Liver (tissue), 3 donors: Measurements from ENCODE around the gene CD164.

Experiments
- ATF3 ChIP-seq: IDR thresholded peaks from 2 replicates; pipeline ENCODE4 v1.6.1; 2016; ENCODE audit warnings: antibody characterized with exemption
- CTCF ChIP-seq: fragments of 150-350 bp; IDR thresholded peaks from 2 replicates; pipeline ENCODE4 v1.5.1; 2017; ENCODE audit warnings: improper control_type of control experiment, low read depth, low read length; ENCODE audit not compliant: missing input control
- EGR1 ChIP-seq, 2 donors: IDR thresholded peaks; 2 replicates each; pipeline ENCODE4 v1.6.1; 2016 to 2018; ENCODE audit warnings: antibody characterized with exemption in 2 of 2, low read depth in 2 of 2
- GABPA ChIP-seq, 2 donors: IDR thresholded peaks in 1 of 2; conservative IDR thresholded peaks in 1 of 2; 2 replicates each; pipeline ENCODE4 v1.6.1; 2016; ENCODE audit warnings: antibody characterized with exemption in 2 of 2, mild to moderate bottlenecking in 1 of 2, moderate library complexity in 1 of 2
- JUND ChIP-seq, 2 donors: IDR thresholded peaks; 2 replicates each; pipeline ENCODE4 v1.6.1; 2016; ENCODE audit warnings: antibody characterized with exemption in 2 of 2
- MAX ChIP-seq: IDR thresholded peaks from 2 replicates; pipeline ENCODE4 v1.6.1; 2016; ENCODE audit warnings: antibody characterized with exemption
- NR2F2 ChIP-seq: IDR thresholded peaks from 2 replicates; pipeline ENCODE4 v1.6.1; 2016; ENCODE audit warnings: antibody characterized with exemption
- RAD21 ChIP-seq, 2 donors: IDR thresholded peaks; 2 replicates each; pipeline ENCODE4 v1.6.1; 2016; ENCODE audit warnings: antibody characterized with exemption in 2 of 2, mild to moderate bottlenecking in 2 of 2
- REST ChIP-seq: IDR thresholded peaks from 2 replicates; pipeline ENCODE4 v1.6.1; 2016; ENCODE audit warnings: antibody characterized with exemption, mild to moderate bottlenecking
- RXRA ChIP-seq, 2 donors: IDR thresholded peaks; 2 replicates each; pipeline ENCODE4 v1.6.1; 2017 to 2018; ENCODE audit warnings: antibody characterized with exemption in 2 of 2, mild to moderate bottlenecking in 1 of 2
- SP1 ChIP-seq: IDR thresholded peaks from 2 replicates; pipeline ENCODE4 v1.6.1; 2018; ENCODE audit warnings: antibody characterized with exemption, mild to moderate bottlenecking
- TAF1 ChIP-seq: conservative IDR thresholded peaks from 2 replicates; pipeline ENCODE4 v1.6.1; 2016; ENCODE audit warnings: antibody characterized with exemption, mild to moderate bottlenecking
- YY1 ChIP-seq: IDR thresholded peaks from 2 replicates; pipeline ENCODE4 v1.6.1; 2016; ENCODE audit warnings: antibody characterized with exemption, mild to moderate bottlenecking
- ZBTB33 ChIP-seq: IDR thresholded peaks from 2 replicates; pipeline ENCODE4 v1.6.1; 2016; ENCODE audit warnings: antibody characterized with exemption
- donor health status: healthy.
- donor health status: healthy.

GRCh38 chr6:109332748-109333147 is 49.5 kb downstream of the CD164 start:
- TF ChIP-seq CTCF (no peak), ZBTB33 (no peak), GABPA (IDR thresholded peaks at IDR 0.05 in 1 of 2, conservative IDR thresholded peaks at IDR 0.05 in 1 of 2) (no peak), RAD21 (IDR thresholded peaks at IDR 0.05) (no peak), JUND (IDR thresholded peaks at IDR 0.05) (no peak), REST (no peak), MAX (no peak), EGR1 (IDR thresholded peaks at IDR 0.05; ENCODE audit: low read depth in 2 of 2) (no peak), SP1 (no peak), TAF1 (no peak), RXRA (IDR thresholded peaks at IDR 0.05) (no peak), YY1 (no peak), NR2F2 (no peak), ATF3 (no peak)
